WTC11 (cell line): ENCODE results near the gene MECP2. TPM values are rescaled to one million over a fixed set of nuclear protein-coding genes. Genes with fewer than 3 reads are reported as not detected.
A peak's percentile ranks its signal among the peaks of the same experiment; 100 is the strongest.

ENCODE experiments used
- ATAC-seq: fragments of 200-7000 bp; cut with Tn5 transposase; 2 replicates; pipeline ENCODE4 v1.10.0; 2021; ENCODE audit warnings: mild to moderate bottlenecking, moderate library complexity
- CTCF ChIA-PET: fragments of 300-600 bp; sonication (Branson Sonifier 250); formaldehyde crosslinking; loops from one replicate; lab custom pipeline; 2021; ENCODE audit warnings: antibody characterized with exemption; lab: Charles Lee
- POLR2A ChIA-PET: fragments of 350-600 bp; sonication (Branson Sonifier 250); formaldehyde crosslinking; loops from one replicate; lab custom pipeline; 2021; ENCODE audit warnings: antibody characterized with exemption; lab: Charles Lee
- DNase-seq: peaks from one replicate; pipeline ENCODE4 v3.0.0; 2021; ENCODE audit warnings: low spot score
- H3K27ac Mint-ChIP-seq: 2 replicates; pipeline ENCODE4 v1.8.0; 2021; ENCODE audit warnings: mixed read lengths
- H3K27me3 Mint-ChIP-seq: 2 replicates; pipeline ENCODE4 v1.8.0; 2021; ENCODE audit warnings: low read depth, mild to moderate bottlenecking, moderate library complexity, mixed read lengths
- H3K36me3 Mint-ChIP-seq: 2 replicates; pipeline ENCODE4 v1.8.0; 2021; ENCODE audit warnings: mixed read lengths
- H3K4me1 Mint-ChIP-seq: 2 replicates; pipeline ENCODE4 v1.8.0; 2022; ENCODE audit warnings: mixed read lengths
- H3K4me3 Mint-ChIP-seq: 2 replicates; pipeline ENCODE4 v1.8.0; 2021; ENCODE audit warnings: mild to moderate bottlenecking, moderate library complexity, mixed read lengths
- H3K9me3 Mint-ChIP-seq: 2 replicates; pipeline ENCODE4 v1.8.0; 2021; ENCODE audit warnings: mixed read lengths
- CTCF ChIP-seq: fragments of 200-600 bp; IDR thresholded peaks from 2 replicates; pipeline ENCODE4 v1.8.0; 2022; ENCODE audit warnings: antibody characterized with exemption
- FOXK1 ChIP-seq: sonication (generic); formaldehyde crosslinking; IDR thresholded peaks from 2 replicates; pipeline ENCODE4 v1.8.0; 2022; ENCODE audit warnings: mild to moderate bottlenecking, moderate library complexity, missing genetic modification reagents
- HMGXB4 ChIP-seq: sonication (generic); formaldehyde crosslinking; IDR thresholded peaks from 2 replicates; pipeline ENCODE4 v1.8.1; 2023; ENCODE audit warnings: mild to moderate bottlenecking, moderate library complexity, missing genetic modification reagents
- MYBL2 ChIP-seq: sonication (generic); formaldehyde crosslinking; IDR thresholded peaks from 2 replicates; pipeline ENCODE4 v1.8.1; 2023; ENCODE audit warnings: mild to moderate bottlenecking, moderate library complexity, missing genetic modification reagents
- NR1H2 ChIP-seq: sonication (generic); formaldehyde crosslinking; IDR thresholded peaks from 2 replicates; pipeline ENCODE4 v1.9.0; 2021; ENCODE audit warnings: mild to moderate bottlenecking, moderate library complexity, missing genetic modification reagents
- OVOL2 ChIP-seq: fragments of 250-450 bp; sonication (Bioruptor Pico); IDR thresholded peaks from 2 replicates; pipeline ENCODE4 v1.9.0; 2021; ENCODE audit warnings: mild to moderate bottlenecking, borderline replicate concordance
- RORB ChIP-seq: fragments of 250-450 bp; sonication (Bioruptor Pico); IDR thresholded peaks from 2 replicates; pipeline ENCODE4 v1.9.0; 2021; ENCODE audit warnings: mild to moderate bottlenecking
- total RNA-seq: library from RNA; stranded (reverse); gene quantifications from 3 replicates; pipeline ENCODE4 v1.2.3, GENCODE V29; 2021
- TF ChIP-seq, protein P1 (sequence below): fragments of 250-450 bp; sonication (Bioruptor Pico); IDR thresholded peaks from 2 replicates; pipeline ENCODE4 v1.9.0; 2021; ENCODE audit warnings: mild to moderate bottlenecking
- TF ChIP-seq, protein P2 (sequence below): sonication (generic); formaldehyde crosslinking; IDR thresholded peaks from 2 replicates; pipeline ENCODE4 v1.8.0; 2023; ENCODE audit warnings: missing genetic modification reagents, mild to moderate bottlenecking, borderline replicate concordance
- TF ChIP-seq, protein P3 (sequence below): sonication (generic); formaldehyde crosslinking; IDR thresholded peaks from 2 replicates; pipeline ENCODE4 v1.8.0; 2023; ENCODE audit warnings: mild to moderate bottlenecking, missing genetic modification reagents
- TF ChIP-seq, protein P4 (sequence below): sonication (generic); formaldehyde crosslinking; IDR thresholded peaks from 2 replicates; pipeline ENCODE4 v1.8.1; 2023; ENCODE audit warnings: mild to moderate bottlenecking, missing genetic modification reagents, borderline replicate concordance

MECP2 gene
- total RNA-seq, 1 experiment from 2014 or later, result 28.7 TPM

GRCh38 chrX:154014429-154015380, 82.8 kb downstream of the MECP2 start:
- peaks cover 12% of the 10 kb centered on the region for H3K4me1 Mint-ChIP-seq
- no peaks in the 10 kb centered on the region for H3K27me3 Mint-ChIP-seq
- DNase-seq (no peak), ATAC-seq (no peak)
- CTCF ChIA-PET, result interaction anchor here (0.8 to 2.3 kb wide), 11 partner anchors 11 to 293 kb away, joined by 3 to 12 read pairs (median 4); partner anchors contain the start of gene MECP2
- H3K9me3 Mint-ChIP-seq, result no peaks in the 10 kb centered on the region
- no peak overlapping the region for H3K4me3 Mint-ChIP-seq
- peaks cover 5% of the 10 kb centered on the region for H3K36me3 Mint-ChIP-seq
- no peak overlapping the region for H3K27ac Mint-ChIP-seq
- TF ChIP-seq, protein P1, sequence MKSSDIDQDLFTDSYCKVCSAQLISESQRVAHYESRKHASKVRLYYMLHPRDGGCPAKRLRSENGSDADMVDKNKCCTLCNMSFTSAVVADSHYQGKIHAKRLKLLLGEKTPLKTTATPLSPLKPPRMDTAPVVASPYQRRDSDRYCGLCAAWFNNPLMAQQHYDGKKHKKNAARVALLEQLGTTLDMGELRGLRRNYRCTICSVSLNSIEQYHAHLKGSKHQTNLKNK (CRISPR knock-in tag), result no peak
- TF ChIP-seq, protein P2, sequence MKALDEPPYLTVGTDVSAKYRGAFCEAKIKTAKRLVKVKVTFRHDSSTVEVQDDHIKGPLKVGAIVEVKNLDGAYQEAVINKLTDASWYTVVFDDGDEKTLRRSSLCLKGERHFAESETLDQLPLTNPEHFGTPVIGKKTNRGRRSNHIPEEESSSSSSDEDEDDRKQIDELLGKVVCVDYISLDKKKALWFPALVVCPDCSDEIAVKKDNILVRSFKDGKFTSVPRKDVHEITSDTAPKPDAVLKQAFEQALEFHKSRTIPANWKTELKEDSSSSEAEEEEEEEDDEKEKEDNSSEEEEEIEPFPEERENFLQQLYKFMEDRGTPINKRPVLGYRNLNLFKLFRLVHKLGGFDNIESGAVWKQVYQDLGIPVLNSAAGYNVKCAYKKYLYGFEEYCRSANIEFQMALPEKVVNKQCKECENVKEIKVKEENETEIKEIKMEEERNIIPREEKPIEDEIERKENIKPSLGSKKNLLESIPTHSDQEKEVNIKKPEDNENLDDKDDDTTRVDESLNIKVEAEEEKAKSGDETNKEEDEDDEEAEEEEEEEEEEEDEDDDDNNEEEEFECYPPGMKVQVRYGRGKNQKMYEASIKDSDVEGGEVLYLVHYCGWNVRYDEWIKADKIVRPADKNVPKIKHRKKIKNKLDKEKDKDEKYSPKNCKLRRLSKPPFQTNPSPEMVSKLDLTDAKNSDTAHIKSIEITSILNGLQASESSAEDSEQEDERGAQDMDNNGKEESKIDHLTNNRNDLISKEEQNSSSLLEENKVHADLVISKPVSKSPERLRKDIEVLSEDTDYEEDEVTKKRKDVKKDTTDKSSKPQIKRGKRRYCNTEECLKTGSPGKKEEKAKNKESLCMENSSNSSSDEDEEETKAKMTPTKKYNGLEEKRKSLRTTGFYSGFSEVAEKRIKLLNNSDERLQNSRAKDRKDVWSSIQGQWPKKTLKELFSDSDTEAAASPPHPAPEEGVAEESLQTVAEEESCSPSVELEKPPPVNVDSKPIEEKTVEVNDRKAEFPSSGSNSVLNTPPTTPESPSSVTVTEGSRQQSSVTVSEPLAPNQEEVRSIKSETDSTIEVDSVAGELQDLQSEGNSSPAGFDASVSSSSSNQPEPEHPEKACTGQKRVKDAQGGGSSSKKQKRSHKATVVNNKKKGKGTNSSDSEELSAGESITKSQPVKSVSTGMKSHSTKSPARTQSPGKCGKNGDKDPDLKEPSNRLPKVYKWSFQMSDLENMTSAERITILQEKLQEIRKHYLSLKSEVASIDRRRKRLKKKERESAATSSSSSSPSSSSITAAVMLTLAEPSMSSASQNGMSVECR (CRISPR knock-in tag), result no peak
- TF ChIP-seq RORB (CRISPR knock-in tag), result no peak
- TF ChIP-seq FOXK1, result no peak
- TF ChIP-seq, protein P3, sequence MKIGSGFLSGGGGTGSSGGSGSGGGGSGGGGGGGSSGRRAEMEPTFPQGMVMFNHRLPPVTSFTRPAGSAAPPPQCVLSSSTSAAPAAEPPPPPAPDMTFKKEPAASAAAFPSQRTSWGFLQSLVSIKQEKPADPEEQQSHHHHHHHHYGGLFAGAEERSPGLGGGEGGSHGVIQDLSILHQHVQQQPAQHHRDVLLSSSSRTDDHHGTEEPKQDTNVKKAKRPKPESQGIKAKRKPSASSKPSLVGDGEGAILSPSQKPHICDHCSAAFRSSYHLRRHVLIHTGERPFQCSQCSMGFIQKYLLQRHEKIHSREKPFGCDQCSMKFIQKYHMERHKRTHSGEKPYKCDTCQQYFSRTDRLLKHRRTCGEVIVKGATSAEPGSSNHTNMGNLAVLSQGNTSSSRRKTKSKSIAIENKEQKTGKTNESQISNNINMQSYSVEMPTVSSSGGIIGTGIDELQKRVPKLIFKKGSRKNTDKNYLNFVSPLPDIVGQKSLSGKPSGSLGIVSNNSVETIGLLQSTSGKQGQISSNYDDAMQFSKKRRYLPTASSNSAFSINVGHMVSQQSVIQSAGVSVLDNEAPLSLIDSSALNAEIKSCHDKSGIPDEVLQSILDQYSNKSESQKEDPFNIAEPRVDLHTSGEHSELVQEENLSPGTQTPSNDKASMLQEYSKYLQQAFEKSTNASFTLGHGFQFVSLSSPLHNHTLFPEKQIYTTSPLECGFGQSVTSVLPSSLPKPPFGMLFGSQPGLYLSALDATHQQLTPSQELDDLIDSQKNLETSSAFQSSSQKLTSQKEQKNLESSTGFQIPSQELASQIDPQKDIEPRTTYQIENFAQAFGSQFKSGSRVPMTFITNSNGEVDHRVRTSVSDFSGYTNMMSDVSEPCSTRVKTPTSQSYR, result no peak
- TF ChIP-seq OVOL2 (CRISPR knock-in tag), result no peak
- POLR2A ChIA-PET, result no interaction called here

- H3K9me3 Mint-ChIP-seq, result no peaks in the 10 kb centered on the region
- ChIA-PET POLR2A (no interaction called here), CTCF (interaction anchor here (0.6 to 2.3 kb wide), 25 partner anchors 8 to 360 kb away, joined by 3 to 14 read pairs (median 4); partner anchors contain the start of gene MECP2)
- no peaks in the 10 kb centered on the region for H3K27me3 Mint-ChIP-seq
- peaks cover 12% of the 10 kb centered on the region for H3K4me1 Mint-ChIP-seq
- no peak for TF ChIP-seq MYBL2
- TF ChIP-seq, protein P4, sequence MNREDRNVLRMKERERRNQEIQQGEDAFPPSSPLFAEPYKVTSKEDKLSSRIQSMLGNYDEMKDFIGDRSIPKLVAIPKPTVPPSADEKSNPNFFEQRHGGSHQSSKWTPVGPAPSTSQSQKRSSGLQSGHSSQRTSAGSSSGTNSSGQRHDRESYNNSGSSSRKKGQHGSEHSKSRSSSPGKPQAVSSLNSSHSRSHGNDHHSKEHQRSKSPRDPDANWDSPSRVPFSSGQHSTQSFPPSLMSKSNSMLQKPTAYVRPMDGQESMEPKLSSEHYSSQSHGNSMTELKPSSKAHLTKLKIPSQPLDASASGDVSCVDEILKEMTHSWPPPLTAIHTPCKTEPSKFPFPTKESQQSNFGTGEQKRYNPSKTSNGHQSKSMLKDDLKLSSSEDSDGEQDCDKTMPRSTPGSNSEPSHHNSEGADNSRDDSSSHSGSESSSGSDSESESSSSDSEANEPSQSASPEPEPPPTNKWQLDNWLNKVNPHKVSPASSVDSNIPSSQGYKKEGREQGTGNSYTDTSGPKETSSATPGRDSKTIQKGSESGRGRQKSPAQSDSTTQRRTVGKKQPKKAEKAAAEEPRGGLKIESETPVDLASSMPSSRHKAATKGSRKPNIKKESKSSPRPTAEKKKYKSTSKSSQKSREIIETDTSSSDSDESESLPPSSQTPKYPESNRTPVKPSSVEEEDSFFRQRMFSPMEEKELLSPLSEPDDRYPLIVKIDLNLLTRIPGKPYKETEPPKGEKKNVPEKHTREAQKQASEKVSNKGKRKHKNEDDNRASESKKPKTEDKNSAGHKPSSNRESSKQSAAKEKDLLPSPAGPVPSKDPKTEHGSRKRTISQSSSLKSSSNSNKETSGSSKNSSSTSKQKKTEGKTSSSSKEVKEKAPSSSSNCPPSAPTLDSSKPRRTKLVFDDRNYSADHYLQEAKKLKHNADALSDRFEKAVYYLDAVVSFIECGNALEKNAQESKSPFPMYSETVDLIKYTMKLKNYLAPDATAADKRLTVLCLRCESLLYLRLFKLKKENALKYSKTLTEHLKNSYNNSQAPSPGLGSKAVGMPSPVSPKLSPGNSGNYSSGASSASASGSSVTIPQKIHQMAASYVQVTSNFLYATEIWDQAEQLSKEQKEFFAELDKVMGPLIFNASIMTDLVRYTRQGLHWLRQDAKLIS (CRISPR knock-in tag), result no peak
- no peak for TF ChIP-seq NR1H2
- no peak for TF ChIP-seq HMGXB4 (CRISPR knock-in tag)
- TF ChIP-seq CTCF, result peak; percentile 89
- H3K36me3 Mint-ChIP-seq, result peaks cover 5% of the 10 kb centered on the region
- DNase-seq (peak; percentile 55), ATAC-seq (peak; percentile 76)
- H3K27ac Mint-ChIP-seq, result no peak overlapping the region
- no peak overlapping the region for H3K4me3 Mint-ChIP-seq
Measured at GRCh38 chrX:154013614-154014360, 83.7 kb downstream of the MECP2 start.
